Stimulated activated CD4-positive, alpha-beta T cell treated with anti-CD3 and anti-CD28 coated beads, Interleukin-1b, Interleukin-23, amount 100 ng/mL, for 1 hour (primary cell): ENCODE data around the gene ACAP3.

Experiments
- DNase-seq, 2 donors: peaks; one replicate each; pipeline ENCODE4 v3.0.0-alpha.2; 2020; ENCODE audit warnings: low read depth in 2 of 2

ACAP3 gene

GRCh38 chr1:1286313-1287261 lies 21.1 kb downstream of the ACAP3 start:
- no peak for DNase-seq

DNA sequence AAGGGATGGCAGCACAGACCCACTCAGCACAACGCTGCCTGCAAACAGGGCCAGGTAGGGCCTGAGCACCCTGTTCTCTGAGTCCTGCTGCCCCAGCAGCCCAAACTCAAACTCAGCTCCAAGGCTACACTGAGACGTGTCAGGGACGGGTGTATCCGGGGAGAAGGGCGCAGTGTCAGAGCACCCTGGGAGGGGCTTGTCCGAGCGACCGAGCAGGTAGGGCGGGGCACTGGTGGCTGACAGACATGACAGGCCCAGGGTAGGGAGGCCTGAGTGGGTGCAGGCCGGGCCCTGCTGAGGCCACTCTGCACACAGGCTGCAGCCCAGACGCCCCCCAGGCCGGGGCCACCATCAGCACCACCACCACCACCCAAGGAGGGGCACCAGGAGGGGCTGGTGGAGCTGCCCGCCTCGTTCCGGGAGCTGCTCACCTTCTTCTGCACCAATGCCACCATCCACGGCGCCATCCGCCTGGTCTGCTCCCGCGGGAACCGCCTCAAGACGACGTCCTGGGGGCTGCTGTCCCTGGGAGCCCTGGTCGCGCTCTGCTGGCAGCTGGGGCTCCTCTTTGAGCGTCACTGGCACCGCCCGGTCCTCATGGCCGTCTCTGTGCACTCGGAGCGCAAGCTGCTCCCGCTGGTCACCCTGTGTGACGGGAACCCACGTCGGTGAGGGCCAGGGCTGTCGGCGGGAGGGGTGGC lies 22.0 kb downstream of the ACAP3 start:
- no peak for DNase-seq

DNA sequence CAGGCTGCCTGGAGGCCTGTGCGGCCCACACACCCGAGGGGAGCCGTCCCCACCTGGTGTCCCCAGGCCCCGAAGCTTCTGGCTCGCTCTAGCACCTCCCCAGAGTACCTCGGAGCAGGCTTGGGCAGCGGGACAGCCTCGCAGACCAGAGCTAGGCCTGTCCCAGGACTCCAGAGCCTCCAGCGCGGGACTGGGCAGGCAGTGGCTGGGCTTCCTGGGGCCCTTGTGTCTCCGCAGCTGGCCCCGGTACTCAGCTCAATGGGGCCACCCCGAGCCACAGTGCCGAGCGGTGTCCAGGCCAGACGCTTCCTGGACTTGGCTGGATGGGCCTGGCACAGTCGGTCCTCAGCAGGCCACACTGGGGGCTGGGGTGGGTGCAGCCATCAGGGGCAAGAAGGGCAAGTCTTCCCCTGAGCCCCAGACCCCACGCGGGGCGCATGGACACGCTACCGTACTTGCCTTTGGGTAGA lies 22.6 kb downstream of the ACAP3 start:
- no peak for DNase-seq

DNA sequence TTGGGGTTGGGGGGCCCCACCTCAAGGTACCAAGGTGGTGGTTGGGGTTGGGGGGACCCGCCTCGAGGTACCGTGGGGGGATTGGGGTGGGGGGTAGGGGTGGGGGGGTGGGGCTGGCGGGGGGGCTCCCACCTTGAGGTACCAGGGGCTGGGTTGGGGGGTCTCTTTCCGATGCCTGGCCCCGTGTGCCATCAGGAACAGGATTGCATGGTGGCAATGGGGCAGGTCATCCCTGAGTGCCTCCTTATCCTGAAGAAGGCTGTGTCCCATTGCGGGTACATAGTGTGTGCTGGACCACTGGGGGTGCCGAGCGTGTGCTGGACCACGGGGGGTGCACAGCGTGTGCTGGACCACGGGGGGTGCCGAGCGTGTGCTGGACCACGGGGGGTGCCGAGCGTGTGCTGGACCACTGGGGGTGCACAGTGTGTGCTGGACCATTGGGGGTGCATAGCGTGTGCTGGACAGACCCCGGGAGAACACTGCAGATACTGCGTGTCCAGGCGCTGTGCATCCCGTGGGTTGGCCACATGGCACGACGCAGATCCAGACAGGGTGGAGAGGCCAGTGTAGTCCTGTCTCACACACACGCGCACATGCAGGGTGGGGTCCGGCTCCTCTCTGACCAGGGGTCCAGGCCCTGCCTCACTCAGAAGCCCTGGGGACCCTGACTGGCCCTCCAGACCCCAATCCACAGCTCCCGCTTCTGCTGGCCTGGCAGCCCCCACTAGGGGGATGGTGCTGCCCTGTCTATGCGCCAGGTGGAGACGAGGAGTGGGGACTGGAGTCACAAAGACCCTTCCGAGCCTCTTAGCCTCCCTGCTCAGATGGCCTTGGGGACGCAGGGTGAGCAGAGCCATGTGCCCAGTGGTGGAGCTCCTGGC lies 23.3 kb downstream of the ACAP3 start:
- DNase-seq = no peak

DNA sequence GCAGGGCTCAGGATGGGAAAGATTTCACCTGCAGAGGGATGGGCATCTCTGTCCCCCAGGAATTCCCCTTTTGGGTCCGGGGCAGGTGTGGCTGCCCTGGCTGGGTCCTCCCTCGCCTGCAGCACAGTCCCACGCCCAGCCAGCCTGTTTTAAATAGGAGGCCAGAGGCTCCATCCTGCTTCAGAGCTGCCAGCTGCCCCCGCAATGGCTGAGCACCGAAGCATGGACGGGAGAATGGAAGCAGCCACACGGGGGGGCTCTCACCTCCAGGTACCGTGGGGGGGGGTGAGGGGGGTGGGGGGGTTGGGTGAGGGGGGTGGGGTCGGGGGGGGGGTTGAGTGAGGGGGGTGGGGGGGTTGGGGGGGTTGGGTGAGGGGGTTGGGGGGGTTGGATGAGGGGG lies 23.9 kb downstream of the ACAP3 start:
- no peak for DNase-seq

DNA sequence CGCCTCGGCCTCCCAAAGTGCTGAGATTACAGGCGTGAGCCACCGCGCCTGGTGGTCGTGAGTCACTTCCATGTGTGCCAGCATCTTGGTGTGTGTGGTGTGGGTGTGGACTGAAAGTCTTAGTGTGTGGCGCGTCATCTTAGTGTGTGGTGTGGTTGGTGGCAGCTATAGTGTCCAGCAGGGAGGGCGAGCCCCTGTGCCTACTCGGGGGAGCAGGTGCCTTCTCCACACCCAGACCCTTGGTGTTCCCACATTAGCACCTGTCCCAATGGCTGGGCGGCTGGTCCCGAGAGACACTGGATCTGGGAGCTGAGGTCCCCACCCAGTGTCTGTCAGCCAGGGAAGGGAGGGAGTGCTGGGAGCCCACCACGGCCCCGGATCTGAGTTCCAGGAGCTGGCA lies 24.7 kb downstream of the ACAP3 start:
- no peak for DNase-seq

- DNase-seq = no peak
These were observed 26.0 kb downstream of the ACAP3 start for GRCh38 chr1:1281533-1282321.

- DNase-seq = no peak
These were observed 26.8 kb downstream of the ACAP3 start for GRCh38 chr1:1280782-1281481.

DNA sequence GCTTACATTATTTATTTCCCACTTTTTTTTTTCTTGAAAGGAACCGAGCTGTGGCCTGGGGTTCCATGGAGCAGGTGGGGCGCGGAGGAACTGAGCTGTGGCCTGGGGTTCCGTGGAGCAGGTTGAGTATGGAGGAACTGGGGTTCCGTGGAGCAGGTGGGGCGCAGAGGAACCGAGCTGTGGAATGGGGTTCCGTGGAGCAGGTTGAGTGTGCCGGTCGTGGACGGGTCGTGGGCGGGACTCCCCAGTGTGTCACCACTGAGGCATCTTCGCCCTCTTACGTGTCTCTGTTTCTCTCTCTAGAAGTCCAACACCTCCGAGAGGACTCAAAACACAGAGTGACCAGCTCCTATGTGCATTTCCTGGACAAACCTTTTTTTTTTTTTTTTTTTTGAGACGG lies 28.7 kb downstream of the ACAP3 start:
- no peak for DNase-seq

DNA sequence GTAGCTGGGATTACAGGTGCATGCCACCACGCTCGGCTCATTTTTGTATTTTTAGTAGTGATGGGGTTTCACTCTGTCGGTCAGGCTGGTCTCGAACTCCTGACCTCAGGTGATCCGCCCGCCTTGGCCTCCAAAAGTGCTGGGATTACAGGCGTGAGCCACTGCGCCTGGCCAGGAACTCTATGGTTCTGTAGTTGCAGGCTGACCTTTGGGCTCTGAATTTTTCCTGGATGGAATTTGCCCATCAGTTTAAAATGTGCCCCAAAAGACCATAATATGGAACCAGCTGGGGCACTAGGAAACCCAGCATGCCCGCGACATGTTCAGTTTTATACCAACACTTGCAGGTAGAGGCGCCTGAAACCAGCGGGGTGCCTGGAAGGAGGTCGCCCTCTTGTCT lies 29.1 kb downstream of the ACAP3 start:
- no peak for DNase-seq

DNA sequence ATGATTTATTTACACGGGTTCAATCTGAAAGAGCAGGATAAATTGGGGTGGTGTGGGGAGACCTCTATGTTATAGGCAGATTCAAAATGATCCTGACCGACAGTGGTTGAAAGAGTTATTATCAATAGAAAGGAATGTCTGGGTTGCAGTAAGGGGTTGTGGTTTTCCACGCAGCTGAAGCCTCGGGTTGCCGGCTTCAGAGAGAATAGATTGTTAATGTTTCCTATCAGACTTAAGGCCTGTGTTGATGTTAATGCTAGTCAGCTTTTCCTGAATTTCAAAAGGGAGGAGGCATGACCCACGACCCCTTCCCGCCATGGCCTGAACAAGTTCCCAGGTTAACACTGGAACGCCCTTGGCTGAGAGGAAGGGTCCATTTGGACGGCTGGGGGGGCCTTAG lies 31.9 kb downstream of the ACAP3 start:
- DNase-seq = no peak

GRCh38 chr1:1274931-1275431 lies 32.7 kb downstream of the ACAP3 start:
- DNase-seq = no peak

DNA sequence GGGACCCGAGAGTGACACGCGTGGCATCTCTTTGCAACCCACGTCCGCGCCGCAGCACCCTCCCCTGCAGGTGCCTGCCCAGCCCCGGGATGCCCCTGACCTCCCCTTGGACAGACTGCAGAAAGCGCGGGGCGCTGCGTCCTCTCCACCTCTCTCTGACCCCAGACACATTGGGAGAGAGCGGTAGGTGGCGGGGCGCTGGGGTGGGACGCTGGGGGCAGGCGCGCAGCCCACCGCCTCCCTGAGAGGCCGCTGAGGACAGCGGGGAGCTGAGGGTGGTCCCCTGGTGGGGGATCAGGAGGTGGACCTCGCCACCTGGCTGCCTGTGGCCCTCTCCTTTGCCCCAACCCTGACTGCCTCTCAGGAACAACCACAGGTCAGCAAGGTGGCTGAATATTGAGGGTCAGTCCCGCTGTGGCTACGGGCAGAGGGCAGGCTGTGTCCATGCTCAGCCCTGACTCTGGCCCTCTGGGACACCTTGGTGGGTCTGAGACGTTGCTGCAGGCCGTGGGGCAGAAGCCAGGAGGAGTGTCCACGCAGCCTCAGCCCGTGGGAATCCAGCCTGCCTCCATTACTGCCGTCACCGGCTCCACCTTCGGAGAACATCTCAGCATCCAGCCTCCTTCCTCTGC lies 33.3 kb downstream of the ACAP3 start:
- DNase-seq = no peak

DNA sequence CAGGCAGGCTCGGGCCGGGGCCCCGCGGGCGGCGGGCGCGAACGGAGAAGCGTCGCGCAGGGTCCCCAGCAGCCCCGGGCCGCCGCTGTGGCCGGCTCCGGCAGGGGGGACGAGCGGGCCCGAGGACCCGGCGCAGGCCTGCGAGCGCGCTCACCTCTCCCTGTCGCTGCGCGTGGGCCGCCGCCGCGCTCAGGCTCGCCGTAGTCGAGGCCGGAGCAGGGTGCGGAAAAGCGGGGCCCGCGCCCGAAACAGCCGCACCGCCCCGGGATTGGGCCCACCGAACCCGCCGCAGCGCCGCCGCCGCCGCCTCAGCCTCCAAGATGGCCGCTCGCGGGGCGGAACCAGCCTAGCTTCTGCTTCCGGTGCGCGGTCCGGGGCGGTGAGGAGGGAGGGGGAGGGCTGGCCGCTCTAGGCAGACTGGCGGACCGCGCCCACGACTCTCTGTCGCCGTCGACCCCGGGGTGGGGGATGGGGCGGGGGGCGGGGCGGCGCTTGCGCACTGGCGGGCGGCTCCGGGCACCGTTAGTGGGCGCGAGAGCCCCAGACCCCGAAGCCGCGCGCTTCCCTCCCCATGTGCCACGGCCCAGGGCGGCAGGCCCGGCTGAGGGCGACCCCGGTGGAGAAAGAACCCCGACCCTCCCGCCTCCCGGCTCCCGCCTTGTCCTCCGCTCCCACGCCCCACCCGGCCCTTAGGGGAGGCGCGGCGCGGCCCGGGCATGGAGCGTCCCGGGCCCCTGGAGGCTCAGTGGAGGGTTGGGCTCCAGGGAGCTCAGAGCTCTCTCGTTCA lies 34.0 kb downstream of the ACAP3 start, which contains the start of gene UBE2J2:
TSS of gene UBE2J2 (minus strand) at position 343 of the 787 bp plus-strand sequence. CDS start 5,862 bp downstream, outside the sequence.
- peak; percentile 86 for DNase-seq

GRCh38 chr1:1273209-1273511 lies 34.6 kb downstream of the ACAP3 start:
- no peak for DNase-seq

DNA sequence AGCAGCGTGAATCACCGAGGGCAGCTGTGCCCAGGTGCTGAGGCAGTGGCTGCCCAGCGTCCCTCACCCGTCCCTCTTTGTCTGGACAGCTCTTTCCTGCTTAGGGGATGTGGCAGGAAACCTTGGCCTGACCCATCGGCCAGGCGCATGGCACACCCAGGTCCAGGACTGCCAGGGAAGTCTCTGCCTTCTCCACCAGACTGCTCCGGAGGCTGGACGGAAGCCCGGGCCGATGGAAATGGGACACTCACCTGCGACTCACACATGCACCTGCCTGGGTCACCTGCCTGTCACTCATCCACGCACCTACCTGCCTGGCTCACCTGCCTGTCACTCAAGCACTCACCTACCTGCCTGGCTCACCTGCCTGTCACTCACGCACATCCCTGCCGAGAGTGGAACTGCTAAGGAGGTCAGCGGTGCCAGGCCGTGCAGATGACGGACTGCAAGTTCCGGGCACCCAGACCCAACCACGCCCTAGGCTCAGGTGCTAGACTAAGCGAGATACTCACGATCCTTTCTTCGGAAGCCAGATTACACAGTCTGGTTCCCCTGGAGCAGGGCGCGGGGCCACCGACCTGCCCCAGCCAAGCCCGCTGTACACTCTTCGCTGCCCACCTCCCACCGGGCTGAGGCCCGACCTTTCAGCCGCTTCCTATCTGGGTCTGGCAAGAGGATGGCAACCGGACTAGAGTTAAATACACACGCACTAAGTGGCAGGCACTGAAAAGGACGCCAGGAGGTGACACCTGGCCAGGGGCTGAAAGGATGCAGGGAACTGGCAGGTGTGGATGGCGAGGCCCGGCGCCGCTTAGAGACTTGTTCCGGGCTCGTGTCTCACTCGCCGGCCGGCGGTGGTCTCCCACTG lies 35.2 kb downstream of the ACAP3 start:
- DNase-seq = no peak

DNA sequence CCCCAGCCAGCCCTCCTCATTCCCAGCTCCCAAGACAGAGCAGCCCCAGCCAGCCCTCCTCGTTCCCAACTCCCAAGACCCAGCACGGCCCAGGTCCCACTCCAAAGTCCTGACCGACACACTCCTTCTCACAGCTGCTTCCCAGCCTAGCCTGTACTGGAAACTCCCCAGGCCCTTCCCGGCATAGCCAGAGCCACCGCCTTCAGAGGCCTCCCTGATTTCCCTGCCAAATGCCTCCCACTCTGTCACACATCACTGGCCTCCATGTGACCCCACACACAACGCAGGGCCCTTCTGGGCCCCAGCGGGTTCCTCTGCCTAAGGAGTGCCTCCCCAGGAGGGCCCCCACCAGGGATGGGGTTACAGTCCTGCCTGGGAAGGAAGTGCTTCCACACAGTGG lies 36.9 kb downstream of the ACAP3 start:
- DNase-seq = no peak

DNA sequence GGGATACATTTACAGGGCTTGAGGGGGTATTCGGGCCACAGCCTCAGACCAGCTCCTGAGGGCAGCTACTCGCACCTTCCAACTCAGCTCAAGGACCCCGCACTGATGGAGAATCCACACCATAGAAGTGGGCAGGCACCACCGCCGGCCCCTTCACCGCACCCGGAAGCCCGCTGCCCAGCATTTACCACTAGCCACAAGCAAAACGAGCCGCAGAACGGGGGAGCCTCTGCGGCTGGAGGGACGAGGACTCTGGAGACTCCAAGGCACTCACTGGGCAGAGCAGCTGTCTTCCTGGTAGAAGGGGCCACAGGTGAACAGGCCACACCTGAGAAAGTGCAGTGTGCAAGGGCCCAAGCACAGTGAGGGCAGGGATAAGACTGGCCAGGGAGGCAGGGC lies 39.4 kb downstream of the ACAP3 start:
- DNase-seq = no peak
